Stimulated activated CD4-positive, alpha-beta T cell treated with anti-CD3 and anti-CD28 coated beads, Interleukin-15, amount 100 ng/mL, for 1 hour (primary cell): ENCODE measurements around the gene MED27.
"Not testable (repeated sequence)": the region's sequence is repeated elsewhere in the genome, so short reads cannot be mapped to it uniquely, and the experiment has no call there.

ENCODE experiments used
- DNase-seq, 2 donors: peaks; one replicate each; pipeline ENCODE4 v3.0.0-alpha.2; 2020; ENCODE audit warnings: low read depth in 1 of 2, low spot score in 1 of 2

The MED27 gene

DNA sequence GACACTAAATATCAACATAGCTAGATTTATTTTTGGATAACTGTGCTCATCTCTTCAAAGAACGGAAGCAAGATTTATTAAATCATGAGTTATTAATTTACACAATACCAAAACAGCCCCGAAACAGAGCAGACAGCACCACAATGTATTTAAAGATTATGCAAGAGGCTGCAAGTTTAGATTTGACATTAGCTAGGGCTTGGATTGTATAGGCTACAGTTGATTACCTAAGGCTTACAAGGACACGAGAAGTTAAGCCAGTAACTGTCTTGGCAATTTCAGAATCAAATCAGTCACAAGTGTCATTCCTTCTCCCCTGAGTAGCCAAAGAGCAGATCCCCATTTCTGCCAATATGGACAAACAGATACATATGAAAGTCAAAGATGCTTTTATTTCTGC is 152.6 kb downstream of the MED27 start:
- no peak for DNase-seq

GRCh38 chr9:131926360-131926922 is 153.2 kb downstream of the MED27 start:
- DNase-seq = no peak

DNA sequence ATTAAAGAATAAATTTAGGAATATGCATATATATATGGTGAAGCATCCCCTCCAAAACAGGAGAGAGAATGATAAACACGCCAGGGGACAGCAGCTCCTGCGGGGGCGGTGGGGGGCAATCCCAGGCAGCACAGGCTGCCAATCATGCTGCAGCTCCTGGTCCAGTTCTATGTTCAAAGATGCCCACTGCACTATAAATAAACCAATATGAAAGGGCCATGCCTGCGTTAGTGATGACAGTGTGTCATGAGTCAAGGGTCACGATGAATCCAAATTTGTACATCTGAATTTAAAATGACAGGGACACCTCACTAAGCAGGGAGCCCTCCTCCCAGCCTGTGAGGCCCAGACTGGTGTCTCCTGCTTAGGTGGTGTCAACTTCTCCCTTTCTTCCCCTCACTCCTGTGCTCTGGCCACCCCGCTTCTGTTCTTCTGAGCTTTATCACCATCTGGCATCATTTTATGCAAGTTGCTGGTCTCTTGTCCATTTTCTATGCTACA is 153.9 kb downstream of the MED27 start:
- DNase-seq = no peak

- DNase-seq = no peak
These were observed 155.9 kb downstream of the MED27 start for GRCh38 chr9:131923766-131924165.

GRCh38 chr9:131923132-131923671 is 156.5 kb downstream of the MED27 start:
- DNase-seq = no peak

DNA sequence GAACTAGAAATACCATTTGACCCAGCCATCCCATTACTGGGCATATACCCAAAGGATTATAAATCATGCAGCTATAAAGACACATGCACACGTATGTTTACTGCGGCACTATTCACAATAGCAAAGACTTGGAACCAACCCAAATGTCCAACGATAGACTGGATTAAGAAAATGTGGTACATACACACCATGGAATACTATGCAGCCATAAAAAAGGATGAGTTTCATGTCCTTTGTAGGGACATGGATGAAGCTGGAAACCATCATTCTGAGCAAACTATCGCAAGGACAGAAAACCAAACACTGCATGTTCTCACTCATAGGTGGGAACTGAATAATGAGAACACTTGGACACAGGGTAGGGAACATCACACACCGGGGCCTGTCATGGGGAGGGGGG is 158.0 kb downstream of the MED27 start:
- not testable (repeated sequence) for DNase-seq

DNA sequence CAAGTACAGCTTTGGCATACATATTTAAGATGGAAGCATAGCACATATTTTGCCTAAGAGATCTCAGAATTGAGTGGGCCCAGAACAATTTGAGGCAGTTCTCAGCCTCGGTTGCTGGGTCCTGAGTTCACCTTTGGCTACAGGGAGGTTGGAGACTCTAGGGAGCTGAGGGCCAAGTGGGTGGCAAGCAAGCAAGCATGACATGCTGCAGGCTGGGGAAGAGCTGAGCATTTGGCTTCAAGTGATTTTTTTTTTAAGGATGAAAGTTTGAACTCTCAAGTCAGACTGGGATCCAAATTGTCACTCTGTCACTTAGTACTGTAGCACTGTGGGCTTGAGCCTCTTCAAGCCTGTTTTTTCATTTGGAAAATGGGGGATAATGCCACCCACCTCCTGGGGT is 160.5 kb downstream of the MED27 start:
- no peak for DNase-seq

GRCh38 chr9:131918481-131918880 is 161.2 kb downstream of the MED27 start:
- DNase-seq = no peak

DNA sequence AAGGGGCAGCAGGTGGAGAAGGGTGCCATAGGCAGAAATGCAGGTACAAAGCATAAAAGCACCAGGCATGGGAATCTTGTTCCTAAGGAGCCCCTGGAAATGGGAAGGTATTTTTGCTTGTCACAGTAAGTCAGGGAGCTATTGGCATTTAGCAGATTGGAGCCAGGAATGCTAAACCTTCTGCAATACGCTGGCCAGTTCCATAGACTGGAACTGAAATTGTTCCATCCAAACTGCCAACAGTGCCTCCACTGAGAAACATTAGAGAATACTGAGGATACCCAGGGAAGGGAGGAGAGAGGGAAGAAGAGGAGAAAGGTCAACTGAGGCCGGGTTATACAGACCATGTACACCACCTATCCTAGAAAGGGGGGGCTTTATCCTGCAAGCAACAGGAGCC is 162.7 kb downstream of the MED27 start:
- DNase-seq = no peak

DNA sequence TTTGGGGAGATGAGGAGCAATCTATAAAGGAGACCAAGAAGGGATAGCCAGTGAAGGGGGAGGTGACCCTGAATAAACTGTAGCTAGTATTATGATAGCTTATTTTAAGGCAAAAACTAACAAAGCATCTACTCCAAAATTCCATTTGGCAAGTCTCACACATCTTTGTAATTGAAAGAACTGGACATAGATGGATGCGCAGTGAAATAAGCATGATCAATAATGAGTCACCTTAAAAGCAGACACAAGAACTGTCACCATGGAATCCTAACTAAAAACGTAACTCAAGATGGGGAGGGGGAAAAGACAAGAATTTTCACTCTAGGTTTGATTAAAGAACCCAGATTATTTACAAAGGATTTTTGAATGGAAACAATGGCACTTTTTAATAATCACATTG is 164.5 kb downstream of the MED27 start:
- DNase-seq = no peak

GRCh38 chr9:131912671-131913070 is 167.0 kb downstream of the MED27 start:
- no peak for DNase-seq

GRCh38 chr9:131912069-131912468 is 167.6 kb downstream of the MED27 start:
- no peak for DNase-seq

DNA sequence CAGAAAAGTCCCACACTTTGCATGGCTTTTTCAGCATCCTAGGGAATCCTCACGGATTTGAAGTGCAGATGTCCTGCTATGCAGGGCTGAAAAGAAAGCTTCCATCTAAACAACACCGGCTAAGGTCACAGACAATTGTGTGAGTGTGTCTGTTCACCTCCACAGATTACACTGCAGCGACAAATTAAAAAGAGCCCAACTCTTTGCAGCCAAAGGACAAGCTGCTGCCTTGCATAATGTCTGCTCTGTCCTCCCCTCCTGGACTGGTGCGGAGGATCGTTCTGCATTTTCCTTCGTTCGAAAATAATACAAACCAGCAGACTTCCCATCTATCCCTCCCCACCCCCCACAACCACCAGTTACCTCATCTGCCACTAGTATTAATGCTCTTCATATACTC is 169.1 kb downstream of the MED27 start:
- no peak for DNase-seq

GRCh38 chr9:131905144-131905543 is 174.5 kb downstream of the MED27 start:
- no peak for DNase-seq

DNA sequence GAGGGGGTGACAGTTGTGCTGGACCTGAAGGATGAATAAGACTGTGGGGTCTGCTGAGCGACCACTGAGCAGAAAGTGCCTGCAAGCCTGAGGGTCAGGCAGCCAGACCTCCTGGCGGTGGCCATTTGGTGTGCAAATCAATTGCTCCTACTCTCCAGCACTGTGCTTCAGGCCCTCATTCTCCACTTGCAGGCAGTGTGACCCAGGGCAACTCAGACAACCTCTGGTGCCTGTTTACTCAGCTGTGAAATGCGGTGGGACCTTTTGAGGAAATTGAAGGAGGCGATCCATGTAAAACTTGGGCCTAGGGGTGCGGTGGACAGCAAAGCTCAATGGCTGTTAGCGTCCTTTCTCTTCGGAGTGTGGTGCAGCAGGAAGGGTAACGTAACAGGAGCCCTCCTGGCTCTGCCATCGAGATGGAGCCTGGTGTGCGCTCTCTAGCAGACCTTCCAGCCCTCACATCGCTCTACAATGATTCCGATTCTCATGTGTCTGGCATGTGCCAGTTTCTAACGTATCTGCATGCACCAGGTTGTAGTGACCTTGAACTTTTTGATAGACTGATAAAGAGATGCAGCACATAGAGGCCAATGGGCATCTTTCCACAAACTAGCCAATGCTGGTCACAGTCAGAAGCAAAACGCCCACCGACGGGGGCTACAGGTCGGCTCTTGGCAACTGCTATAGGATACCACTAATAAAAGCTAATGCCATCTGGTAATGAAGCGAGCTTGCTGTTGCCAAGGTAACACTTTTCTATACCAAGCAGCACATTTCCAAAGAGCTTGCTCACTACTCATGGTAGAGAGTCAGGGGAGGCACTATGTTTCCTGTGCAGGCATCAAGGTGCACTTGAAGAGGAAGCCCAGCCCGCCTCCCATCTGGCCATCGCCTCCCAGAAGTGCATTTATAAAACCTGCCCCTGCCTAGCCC is 180.1 kb downstream of the MED27 start:
- no peak for DNase-seq

DNA sequence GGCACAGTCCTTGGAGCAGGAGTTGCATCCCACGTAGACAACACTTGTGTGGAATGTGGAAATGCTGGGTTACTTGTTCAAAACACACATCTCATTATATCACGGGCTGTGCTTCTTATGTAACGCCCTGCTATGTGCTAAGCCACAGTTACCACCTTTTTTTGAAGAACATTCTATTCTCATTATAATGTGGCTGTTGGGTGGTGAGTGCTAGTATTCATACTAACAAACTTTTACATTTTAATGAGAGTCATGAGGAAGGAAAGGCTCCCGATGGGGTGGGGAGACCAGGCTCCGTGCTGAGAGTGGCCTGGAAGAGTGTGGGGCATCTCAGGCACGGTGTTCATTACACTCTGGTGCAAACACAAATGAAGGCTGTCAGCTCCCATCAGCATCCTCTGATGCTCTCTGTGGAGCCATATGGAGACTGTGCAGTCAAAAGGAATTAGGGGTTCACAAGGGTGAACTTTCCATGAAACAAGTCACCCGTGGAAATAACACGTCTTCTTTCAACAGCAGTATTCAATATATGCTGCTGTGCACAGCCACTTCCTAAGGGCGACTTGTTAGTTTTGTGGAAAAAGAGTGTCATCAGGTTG is 186.7 kb downstream of the MED27 start:
- no peak for DNase-seq

DNA sequence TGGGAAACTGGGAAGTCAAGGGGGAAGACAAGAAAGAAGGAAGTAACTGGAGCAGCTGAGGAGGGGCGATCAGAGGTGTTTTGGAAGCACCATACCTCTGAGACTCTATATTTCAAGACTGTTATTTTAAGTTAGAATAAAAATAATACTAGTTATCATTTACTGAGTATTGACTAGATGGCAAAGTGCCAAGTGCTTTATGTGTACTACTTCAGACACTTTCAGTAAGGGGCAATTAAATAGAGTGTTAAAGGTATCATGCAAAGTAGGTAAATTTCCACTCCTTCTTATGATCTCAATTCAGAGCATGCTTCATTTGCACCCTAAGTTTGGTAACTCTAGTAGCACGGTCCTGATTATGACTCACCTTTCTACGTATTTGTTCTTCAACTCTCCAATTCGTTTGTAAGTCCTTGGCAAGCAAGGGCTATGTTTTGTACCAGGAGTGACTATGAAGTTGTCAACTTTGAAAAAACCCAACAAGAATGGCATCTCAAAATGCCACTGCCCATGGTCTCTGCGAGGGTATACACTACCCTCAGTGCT is 187.4 kb downstream of the MED27 start:
- DNase-seq = no peak

GRCh38 chr9:131891598-131891997 is 188.1 kb downstream of the MED27 start:
- no peak for DNase-seq

DNA sequence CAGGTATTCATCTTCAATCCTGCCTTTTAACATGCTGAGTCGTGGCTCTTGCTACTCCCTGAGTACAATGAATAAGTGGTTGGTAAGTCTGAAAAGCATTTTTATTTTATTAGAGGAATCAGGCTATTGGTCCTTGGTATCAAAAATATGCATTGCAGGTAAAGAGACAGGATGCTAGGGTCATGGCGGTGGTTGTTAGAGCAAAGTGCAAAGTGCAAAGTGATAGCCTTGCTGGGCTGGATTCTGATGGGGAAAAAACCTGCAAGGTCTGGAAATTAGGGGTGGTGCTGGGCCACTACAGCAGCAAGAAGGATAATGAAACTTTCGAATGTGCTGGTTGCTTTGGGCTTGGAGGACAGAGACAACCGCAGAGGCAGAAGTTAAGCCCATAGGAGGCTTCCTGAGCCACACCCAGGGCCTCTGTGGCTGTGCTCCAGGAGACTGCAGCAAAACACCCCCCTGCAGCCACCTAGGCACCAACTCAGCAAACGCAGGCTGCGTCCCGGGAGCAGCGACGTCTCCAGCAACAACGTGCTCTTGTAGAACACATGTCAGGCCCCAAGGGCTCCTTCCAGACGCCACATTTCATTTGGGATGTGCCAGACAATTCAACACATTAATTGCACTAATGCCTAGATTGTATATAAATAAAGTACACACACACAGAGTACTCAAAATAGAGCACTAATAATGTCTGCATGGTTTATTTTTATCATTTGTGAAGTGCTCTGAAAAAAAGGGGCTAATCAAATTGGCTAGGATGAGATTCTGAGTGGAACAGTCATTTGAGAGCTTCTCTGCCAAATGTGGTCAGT is 190.0 kb downstream of the MED27 start:
- no peak for DNase-seq

DNA sequence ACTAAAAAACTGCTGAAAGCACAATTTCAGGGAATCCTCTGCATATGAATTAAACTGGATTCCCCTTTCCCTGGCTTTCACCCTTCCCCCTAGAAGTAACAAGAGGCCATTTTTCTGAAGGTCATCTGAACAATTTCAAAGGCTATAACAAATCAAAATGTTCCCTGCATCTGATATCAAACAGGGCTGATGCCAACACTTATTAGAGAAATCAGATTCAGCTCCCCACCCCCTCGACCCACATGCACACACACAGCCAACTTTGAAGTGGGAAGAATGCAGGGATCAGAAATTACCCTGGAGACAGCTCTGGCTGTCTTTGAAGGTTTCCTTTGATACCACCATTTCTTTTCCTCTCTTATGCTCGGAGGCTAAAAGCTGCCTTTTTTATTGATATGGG is 190.7 kb downstream of the MED27 start:
- DNase-seq = no peak

DNA sequence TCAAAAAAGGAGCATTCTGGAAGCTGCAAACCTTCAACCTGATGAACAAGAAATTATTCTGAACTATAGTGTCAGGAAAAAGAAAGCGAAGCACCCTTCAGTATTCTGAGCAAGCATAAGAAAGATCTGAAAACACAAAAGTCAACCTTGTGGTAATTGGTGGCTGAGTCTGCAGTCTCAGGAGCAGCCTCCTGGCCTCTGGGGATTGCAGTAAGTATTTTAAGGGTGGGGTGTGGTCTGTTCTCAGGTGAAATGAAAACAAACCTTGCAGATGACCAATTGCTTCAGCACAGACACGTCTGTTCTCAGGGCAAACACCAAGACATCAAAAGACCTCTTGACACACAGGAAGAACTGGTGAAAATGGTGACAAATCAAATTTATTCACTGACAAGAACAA is 192.0 kb downstream of the MED27 start:
- DNase-seq = no peak
